ENCODE results near the gene GPC5.
"Not testable (repeated sequence)": the region's sequence is repeated elsewhere in the genome, so short reads cannot be mapped to it uniquely, and the experiment has no call there.

Gene GPC5

DNA sequence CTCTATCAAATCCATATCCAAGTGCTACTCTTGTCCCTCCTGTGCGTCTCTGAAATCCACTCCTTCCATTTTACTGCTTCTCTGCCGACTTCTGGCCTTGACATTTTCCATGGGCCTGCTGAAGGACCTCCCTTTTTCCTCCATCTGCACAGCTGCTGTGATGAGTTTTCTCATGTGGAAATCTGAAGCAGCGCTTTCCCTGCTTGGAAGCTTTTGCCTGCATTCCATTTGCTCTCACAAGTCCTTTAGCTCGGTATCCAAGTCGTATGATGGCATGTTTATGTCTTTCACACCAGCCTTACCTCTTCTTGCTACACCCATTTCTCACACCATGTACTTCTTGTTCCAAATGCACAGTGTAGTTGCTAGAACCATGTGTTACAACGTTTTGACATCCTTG, 328.2 kb downstream of the GPC5 start:
- DNase-seq = no peak

DNA sequence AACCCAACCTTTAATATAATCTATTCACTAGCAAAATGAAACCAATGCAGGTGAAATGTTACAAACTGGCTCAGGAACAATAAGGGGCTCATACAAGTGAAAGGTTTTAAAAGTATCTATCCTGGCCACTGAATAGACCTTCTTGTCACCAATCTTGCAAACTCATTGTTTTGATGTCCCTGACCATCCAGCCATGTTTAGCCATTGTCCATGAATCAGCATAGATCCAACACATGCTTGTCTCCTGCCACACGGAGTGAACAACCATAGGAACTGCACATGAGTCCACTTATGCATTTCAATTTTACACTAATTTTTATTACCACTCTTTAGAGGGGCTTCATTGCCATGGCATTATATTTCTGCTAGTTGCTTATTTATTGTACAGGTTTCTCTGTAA, 331.4 kb downstream of the GPC5 start:
- no peak for DNase-seq

DNA sequence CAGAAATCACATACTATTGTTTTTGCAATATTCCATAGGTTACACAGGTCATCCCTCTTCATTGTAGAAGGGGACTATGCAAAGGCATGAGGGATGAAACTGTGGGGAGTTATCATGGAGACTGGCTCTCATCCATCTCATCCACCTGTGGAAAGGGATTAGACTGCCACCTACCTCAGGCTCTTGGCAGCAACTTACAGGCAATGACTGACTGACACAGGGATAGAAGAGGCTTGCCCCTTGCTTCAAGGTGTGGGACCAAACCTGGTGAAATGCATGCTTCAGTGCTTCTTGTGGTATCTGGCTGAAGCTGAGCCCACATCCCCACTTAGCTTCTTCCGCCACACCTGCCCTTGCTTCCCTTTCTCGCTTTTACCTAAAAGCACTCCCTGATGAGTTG, 341.3 kb downstream of the GPC5 start:
- DNase-seq = no peak

DNA sequence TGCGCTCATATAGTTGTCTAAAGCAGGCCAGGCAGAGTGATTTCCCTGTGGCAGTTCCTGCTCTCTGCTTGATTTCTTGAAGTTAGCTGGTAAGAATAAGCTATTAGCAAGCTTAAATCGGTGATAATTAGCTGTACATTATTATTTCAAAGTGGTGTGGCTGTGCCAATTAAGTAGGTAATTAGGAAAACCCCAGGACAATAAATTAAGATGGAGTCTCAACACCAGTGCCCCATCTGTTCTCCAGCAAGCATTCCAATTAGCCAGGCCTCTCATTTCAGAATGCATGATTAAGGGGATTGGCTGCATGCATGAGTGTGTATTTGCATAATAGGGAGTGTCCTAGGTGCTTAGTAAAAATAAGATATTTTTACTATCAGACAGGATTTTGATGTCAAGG, 342.3 kb downstream of the GPC5 start:
- no peak for DNase-seq

DNA sequence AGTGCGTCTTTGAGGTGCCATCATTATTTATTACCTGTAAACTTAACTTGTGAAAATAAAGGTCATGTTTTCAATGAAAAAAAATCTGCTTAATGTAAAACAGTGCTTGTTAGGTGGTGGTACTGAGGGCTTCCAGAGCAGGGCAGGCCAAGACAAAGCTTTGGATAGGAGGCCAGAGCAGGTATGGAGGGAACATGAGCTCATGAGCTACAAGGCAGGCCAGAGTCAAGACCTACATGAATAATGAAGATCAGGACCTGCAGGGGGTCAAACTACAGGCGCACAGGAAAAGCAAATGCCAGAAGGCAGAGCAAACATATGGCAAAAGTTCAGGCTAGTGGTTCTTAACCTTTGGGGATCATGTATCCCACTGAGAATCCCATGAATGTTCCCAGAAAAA, 343.5 kb downstream of the GPC5 start:
- DNase-seq = no peak

DNA sequence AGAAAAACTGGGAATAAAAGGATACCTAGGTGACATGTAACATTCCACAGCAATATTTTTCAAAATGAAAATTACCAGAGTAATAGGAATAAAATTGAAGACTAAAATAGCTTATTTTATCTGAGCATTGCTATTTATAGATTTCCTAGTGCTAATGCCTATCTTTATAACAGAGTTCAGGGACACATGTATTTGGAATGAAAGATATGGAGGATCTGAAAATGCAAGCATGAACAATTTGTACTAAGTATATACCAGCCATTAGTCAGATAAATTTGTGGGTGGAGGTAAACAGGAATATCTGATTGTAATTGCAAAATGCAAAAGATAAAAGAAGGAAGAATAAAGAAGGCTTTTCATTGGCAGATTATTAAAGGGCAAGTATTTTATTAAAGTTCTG, 345.9 kb downstream of the GPC5 start:
- no peak for DNase-seq

DNA sequence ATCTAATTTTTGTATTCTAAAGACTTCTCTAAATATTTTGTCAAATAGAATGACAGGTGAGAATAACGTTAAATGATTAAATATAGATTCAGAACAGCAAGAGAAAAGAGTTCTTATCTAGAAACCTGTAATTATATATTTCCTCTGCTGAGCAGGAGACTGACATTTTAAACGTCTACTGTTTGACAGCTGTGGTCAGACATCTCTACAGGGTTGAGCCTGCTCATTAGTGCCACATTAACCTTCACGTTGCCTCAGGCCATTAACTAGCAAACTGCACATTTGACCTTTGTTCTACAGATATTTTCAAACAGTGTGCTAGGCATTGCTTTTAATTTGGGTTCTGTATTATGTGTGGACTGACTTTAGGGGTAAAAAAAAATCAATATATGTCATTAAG, 347.5 kb downstream of the GPC5 start:
- no peak for DNase-seq

DNA sequence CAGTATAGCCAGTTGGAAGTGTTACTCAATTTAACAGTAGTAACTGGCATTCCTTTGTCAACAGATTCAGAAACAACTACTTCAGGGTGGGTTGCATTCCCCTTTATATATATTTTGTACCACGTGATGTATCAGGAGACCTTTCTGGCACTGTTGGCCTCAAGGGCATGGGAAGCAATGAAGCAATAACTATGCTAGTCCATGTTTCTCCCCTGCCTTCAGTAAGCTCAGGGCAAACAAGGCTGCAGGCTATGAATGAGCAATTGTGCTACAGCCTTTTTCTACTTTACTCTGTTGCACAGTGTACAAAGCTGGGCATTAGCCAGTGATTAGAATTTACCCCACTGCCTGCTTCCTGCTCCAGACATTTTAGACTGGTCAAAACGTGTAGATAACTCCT, 348.8 kb downstream of the GPC5 start:
- no peak for DNase-seq

DNA sequence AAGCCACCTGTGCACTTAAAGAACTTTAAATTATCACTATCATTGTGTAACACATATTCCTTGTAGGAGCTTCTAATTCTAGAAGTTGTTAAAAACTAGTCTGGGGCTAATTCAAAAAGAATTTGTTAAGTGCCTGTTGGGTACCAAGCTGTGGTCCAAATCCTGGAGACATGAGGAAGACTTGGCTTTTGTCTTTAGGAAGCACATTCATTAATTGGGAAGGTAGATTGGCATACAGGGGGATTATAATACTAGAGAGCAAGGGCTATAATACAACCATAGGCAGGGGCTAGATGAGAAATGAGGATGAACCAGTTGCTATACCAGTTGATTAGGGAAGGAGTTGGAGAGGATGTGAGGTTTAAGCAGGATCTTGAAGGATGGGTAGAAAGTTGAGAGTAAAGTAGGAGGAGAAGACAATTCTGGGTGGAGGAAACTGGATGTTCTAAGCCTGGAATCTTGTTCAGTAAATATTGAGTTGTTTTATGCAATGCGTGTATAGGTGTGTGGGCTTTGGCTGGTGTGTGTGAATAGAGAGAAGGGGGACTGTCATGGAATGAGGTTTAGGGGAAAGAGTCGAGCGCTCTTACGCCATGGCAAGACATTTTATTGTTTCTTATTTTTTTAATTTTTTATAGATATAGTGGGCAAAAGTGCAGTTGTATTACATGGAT, 350.1 kb downstream of the GPC5 start:
- DNase-seq = no peak

DNA sequence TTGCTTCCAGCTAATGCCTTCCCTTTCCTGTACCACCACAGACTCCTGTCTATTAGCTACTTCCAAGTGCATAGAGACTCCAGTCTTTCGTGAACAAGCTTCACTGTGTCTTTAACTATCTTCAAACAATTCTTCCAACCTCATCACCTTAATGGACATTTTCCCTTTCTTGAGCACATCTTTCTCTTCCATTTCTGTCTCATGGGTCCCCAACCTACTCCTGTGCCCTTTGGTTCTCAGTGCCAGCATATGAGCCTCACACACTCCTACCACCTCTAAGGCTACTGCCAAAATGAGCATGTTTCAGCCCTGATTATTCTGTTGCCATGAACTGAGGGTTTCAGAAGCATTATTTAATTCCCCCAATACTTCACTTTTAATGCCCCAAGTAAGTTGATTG, 360.3 kb downstream of the GPC5 start:
- DNase-seq = no peak

DNA sequence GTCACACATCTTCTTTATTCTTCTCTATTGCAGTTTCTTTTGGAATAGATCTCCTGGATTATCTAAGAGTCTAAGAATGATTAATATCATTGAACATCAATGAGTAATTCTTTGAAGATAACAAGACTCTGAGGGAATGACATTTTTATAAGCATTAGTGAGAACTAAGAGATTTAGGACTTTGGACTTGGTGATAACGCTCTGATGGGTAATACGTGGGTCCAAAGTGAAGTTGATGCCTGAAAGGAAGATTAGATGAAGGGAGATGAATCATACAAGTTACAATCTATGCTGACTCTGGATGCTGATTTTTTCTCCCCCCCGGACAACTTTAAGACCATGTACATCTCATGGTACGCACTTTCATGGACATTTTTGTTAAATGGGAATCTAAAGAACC, 364.5 kb downstream of the GPC5 start:
- no peak for DNase-seq

DNA sequence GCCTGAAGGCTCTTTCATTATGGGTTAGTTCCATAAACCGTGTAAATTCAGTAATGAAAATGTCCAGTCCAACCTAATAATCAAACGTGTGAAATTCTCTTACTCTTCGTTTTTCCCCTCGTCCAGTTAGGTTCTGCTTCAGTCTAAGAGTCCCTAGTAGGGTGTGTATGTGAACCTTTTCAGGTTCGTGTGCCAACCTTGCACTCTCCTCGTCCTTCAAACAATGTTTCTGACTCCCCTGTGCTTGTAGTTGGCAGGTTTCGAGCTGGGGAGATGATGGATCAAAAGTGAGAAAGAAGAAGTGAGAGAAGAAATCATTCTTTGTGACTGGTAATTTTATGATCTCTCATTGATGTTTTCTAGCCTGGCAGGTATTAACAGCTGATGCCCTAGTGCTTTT, 366.1 kb downstream of the GPC5 start:
- no peak for DNase-seq

DNA sequence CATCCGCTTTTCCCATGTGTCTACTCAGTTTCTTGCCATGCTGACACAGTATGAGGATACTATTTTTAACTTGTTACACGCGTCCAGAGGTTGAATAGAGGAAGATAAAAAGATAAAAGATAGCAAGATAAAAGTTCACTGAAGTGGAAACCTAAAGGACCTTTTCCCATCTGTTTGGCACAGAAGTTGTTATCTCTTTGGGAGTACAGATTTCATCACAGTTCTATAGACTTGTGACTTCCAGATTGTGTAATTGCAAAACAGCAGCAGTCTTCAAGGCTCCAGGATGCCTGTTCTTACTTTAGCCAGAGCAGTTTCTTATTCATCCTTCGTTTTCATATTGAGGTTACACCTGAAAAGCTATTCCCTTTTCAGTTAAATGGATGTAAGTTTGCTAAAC, 369.2 kb downstream of the GPC5 start:
- DNase-seq = no peak

DNA sequence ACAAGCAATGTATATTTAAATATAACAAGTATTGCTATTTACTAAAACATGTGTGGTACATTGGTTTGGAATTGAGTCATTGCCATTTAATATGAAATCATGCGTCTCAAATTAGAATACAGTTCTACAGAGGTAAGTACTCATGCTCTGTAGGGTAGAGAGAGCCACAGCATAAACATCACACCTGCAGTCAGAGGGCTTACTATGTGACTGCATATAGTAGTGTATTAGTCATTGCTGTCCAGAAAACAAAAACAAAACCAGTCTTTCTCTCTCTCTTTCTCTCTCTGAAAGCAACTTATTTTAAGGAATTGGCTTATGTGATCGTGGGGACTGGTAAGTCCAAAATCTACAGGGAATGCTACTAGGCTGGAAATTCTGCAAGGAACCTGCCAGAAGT, 370.3 kb downstream of the GPC5 start:
- DNase-seq = no peak

DNA sequence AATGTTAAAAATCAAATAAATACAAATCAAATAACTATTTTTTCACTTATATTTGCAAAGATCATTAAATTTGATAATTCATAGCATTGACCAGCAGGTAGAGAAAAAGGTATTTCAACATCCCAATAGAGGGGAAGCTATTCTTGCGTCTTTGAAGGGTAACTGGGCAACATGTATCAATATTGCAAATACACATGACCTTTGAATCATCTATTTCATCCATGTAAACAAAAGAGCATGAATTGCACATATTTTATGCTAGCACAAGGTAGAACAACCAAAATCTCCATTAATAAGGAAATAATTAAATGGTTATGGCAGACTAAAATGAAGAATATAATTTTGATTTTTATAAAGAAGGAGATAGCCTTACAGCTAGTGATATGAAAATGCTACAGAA, 372.8 kb downstream of the GPC5 start:
- no peak for DNase-seq

DNA sequence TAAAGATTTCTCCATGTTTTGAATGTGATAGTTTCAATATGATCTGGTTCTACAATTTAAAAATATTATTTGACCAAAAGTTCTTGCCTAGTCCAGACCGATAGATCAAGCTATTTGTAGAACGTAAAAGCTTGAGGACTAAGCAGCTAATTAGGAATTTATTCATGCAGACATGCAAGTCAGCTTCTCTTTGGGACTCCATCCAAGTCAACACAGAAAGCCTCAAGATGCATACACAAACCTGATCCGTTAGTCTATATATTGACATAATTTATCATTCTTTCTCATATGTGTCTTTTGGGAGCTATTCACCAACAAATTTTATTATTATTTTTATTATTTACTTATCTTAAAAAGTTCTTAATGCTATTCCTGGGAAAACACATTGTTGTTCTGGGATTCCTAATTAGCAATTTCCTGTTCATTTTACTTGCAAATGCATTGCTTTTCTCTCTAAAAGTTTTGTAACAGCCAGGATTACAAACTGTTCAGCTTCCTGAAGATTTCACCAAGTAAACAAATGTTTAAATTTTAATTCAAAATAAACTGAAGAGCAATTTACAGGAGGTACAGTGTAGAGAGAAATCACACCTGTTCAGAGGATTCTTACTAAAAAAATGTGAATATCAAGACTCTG, 375.3 kb downstream of the GPC5 start:
- DNase-seq = no peak

DNA sequence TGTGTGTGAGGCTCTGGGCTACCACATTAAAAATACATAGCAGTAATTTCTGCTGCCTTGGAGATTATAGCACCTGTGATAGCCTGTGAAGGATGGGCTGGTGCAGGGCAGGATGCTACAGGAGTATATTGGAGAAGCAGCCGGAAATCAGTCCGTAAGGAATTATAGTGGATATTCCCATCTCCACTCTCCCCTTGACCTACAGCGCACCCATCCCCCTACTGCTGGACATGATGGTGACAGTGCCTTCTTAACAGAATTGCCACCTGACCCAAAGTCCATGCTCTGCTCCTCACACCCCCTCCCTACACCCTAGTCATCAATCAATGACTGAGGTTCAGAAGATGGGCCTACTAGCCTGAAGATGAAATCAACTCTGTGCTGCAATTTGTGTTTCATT, 376.0 kb downstream of the GPC5 start:
- DNase-seq = no peak

DNA sequence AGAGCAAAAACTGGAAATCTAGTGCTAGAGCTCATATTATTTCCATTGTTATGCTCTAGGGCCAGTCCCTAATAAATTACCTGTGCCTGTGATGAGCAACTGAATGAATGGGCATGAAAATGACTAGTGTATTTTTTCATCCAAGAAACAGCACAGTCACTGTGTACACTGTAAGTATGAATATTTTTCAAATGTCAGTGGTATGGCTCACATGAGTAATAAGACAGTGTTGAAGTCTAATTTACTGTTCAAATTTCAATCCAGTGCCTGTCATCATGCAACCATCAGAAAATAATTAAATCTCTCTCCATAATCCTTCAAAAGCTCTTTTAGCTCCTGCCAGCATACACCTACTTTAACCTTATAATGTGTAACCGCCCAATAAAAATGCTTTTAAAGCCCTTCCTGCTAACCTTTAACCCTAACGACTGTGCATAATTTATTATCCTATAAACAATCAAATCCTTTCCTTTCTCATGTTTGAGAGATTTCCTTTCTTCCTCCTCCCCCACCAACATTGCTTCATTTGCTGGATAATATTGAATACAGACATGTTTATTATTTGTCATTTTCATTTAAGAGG, 378.3 kb downstream of the GPC5 start:
- DNase-seq = peak; percentile 1

DNA sequence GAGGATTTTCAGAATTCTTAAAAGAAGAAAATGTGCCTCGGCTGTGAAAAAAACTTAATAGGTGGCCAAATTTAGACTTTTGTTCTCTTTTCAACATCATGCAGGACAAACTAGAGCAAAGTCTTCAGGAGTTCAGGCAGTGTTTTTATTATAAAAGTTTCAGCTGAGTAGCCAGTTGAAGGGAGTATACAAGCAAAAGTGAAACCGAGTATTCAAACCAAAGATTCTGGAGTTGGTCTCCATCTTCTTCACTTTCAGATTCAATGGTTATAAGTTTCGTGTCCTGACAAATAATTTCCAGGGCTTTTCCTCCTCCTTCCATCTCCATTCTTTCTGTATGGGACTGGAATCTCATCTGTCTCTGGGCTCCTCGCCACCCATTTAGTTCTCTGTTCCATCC, 379.7 kb downstream of the GPC5 start:
- DNase-seq = no peak

DNA sequence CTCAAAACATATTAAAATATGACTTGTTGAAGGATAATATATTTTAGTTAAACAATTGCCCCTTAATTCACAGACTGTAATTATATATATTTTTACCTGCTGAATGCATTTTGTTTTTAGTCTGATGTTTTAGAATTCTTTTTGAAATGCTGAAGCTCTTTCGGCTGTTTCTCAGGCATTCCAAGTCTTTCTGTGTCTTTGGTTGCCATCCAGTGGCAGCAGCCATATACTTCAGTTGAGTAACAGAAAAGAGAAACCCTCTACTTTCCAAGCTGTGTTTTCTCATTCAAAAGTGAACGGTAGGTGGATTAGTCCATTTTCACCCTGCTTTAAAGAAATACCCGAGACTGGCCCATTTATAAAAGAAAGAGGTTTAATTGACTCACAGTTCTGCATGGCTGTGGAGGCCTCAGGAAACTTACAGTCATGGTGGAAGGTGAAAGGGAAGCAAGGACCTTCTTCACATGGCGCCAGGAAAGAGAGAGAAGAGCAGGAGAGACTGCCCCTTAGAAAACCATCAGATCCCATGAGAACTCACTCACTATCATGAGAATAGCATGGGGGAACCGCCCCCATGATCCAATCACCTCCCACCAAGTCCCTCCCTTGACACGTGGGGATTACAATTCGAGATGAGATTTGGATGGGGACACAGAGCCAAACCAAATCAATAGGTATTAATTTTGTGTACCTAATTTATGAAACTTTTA, 383.7 kb downstream of the GPC5 start:
- not testable (repeated sequence) for DNase-seq

DNA sequence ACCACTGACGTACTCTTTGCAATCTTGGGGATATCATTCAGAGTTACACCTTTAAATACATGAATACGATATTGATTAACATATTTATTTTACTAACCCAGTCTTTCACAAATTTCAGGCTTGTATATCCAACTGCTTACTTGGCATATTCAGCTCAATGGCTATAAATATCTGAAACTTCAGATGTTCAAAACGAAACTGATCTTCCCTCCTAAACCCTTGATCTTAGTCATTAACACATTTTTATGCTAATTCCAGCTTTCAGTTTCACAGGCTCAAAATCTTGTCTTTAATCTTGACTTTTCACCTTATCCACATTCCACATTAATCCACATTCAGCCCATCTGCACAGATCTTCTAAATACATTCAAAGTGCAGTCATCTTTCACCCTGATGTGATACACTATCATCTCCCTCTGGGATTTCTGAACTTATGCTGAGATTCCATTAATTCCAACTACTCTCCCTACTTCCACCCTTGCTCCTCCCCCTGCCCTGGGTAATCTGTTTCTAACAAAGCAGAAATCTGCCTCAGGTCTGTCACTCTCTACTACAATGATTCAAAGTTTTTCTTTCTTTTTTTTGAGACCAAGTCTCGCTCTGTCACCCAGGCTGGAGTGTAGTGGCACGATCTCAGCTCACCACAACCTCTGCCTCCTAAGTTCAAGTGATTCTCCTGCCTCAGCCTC, 387.2 kb downstream of the GPC5 start:
- no peak for DNase-seq

DNA sequence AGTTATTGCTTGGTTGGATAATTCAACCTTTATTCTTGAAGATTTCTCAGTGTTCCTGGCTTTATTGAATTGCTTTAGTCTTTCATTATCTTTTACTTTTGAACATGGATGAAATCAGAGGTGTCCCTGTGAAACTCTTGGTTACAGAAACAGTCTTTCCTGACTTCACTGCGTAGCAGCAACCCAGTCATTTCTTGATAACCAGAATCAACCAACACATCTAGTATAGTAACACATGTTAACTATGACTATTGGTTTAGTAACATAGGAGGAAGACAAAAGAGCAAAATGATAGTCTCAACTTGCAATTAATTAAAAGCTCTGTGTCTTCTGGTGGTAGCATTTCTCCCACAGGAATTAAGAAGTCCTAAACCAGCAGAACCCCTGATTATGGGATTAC, 393.6 kb downstream of the GPC5 start:
- no peak for DNase-seq

DNA sequence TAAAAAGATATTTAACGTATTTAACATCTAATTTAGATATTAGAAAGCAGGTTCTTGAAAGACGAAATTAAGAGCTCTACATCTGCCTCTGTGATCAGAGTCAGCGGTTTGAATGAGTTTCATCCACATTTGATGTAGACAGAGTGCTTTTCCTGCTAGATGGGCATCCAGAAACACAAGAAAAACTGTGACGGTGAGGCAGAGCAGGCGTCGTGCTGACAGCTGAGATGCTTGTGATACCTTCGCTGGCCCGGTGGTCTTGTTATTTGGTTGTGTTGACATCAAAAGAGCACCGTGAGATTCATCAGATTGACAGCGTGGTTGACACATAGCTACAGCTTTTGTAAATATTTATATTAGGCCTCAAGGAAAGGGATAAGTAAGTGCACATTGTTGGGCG, 399.1 kb downstream of the GPC5 start:
- no peak for DNase-seq

DNA sequence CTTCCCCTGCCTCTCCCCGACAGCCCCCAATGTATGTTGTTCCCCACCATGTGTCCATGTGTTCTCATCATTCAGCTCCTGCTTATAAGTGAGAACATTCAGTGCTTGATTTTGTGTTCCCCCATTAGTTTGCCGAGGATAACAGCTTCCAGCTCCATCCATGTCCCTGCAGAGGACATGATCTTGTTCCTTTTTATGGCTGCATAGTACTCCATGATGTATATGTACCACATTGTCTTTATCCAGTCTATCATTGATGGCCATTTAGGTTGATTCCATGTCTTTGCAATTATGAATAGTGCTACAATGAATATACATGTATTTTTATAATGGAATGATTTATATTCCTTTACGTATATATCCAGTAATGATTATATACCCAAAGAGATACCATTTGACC, 399.9 kb downstream of the GPC5 start:
- not testable (repeated sequence) for DNase-seq
